Liver (tissue), 9 donors: Measurements from ENCODE around the gene ATXN1. TPM values are rescaled to one million over a fixed set of nuclear protein-coding genes. Genes with fewer than 3 reads are reported as not detected.

ENCODE experiments used
- DNase-seq: peaks from one replicate; pipeline ENCODE4 v3.0.0-alpha.2; 2017; ENCODE audit warnings: low spot score
- H3K27ac ChIP-seq, 2 donors: one replicate each; pipeline ENCODE4 v1.7.0; 2013; ENCODE audit warnings: inconsistent platforms in 2 of 2, low read length in 2 of 2, control low read depth in 1 of 2, low read depth in 1 of 2, mild to moderate bottlenecking in 1 of 2
- H3K27me3 ChIP-seq, 4 donors: one replicate each; pipeline versions ENCODE4 v1.6.1 to v1.7.0; 2013; ENCODE audit warnings: low read length in 3 of 4, inconsistent platforms in 1 of 4, mild to moderate bottlenecking in 1 of 4, moderate library complexity in 1 of 4; ENCODE audit not compliant: control insufficient read depth in 4 of 4, insufficient read depth in 4 of 4
- H3K36me3 ChIP-seq, 4 donors: one replicate each; pipeline versions ENCODE4 v1.6.1 to v1.7.0; 2013; ENCODE audit warnings: low read length in 3 of 4, mild to moderate bottlenecking in 3 of 4, low read depth in 1 of 4, moderate library complexity in 1 of 4; ENCODE audit not compliant: control insufficient read depth in 4 of 4, insufficient read depth in 3 of 4
- H3K4me1 ChIP-seq, 4 donors: one replicate each; pipeline versions ENCODE4 v1.6.1 to v1.7.0; 2013; ENCODE audit warnings: low read length in 3 of 4, mild to moderate bottlenecking in 3 of 4, moderate library complexity in 1 of 4; ENCODE audit not compliant: control insufficient read depth in 4 of 4, insufficient read depth in 4 of 4
- H3K4me3 ChIP-seq, 3 donors: one replicate each; pipeline versions ENCODE4 v1.6.1 to v1.7.0; 2013; ENCODE audit warnings: low read length in 3 of 3, control low read depth in 1 of 3, low read depth in 1 of 3, mild to moderate bottlenecking in 1 of 3
- H3K9ac ChIP-seq, 2 donors: one replicate each; pipeline ENCODE4 v1.7.0; 2013; ENCODE audit warnings: low read length in 2 of 2, mild to moderate bottlenecking in 2 of 2, moderate library complexity in 2 of 2, control low read depth in 1 of 2, low read depth in 1 of 2
- H3K9me3 ChIP-seq, 4 donors: one replicate each; pipeline versions ENCODE4 v1.6.1 to v1.7.0; 2013; ENCODE audit warnings: low read length in 3 of 4; ENCODE audit not compliant: control insufficient read depth in 4 of 4
- FOXA1 ChIP-seq: IDR thresholded peaks from 2 replicates; pipeline ENCODE4 v1.6.1; 2016; ENCODE audit warnings: antibody characterized with exemption
- FOXA2 ChIP-seq: IDR thresholded peaks from 2 replicates; pipeline ENCODE4 v1.6.1; 2016; ENCODE audit warnings: antibody characterized with exemption
- HNF4A ChIP-seq, 2 donors: conservative IDR thresholded peaks; 2 replicates each; pipeline ENCODE4 v1.6.1; 2016; ENCODE audit warnings: antibody characterized with exemption in 2 of 2, mild to moderate bottlenecking in 2 of 2
- JUND ChIP-seq, 2 donors: IDR thresholded peaks; 2 replicates each; pipeline ENCODE4 v1.6.1; 2016; ENCODE audit warnings: antibody characterized with exemption in 2 of 2
- MAX ChIP-seq: IDR thresholded peaks from 2 replicates; pipeline ENCODE4 v1.6.1; 2016; ENCODE audit warnings: antibody characterized with exemption
- RAD21 ChIP-seq, 2 donors: IDR thresholded peaks; 2 replicates each; pipeline ENCODE4 v1.6.1; 2016; ENCODE audit warnings: antibody characterized with exemption in 2 of 2, mild to moderate bottlenecking in 2 of 2
- REST ChIP-seq: IDR thresholded peaks from 2 replicates; pipeline ENCODE4 v1.6.1; 2016; ENCODE audit warnings: antibody characterized with exemption, mild to moderate bottlenecking
- RXRA ChIP-seq, 2 donors: IDR thresholded peaks; 2 replicates each; pipeline ENCODE4 v1.6.1; 2017 to 2018; ENCODE audit warnings: antibody characterized with exemption in 2 of 2, mild to moderate bottlenecking in 1 of 2
- SP1 ChIP-seq: IDR thresholded peaks from 2 replicates; pipeline ENCODE4 v1.6.1; 2018; ENCODE audit warnings: antibody characterized with exemption, mild to moderate bottlenecking
- TAF1 ChIP-seq: conservative IDR thresholded peaks from 2 replicates; pipeline ENCODE4 v1.6.1; 2016; ENCODE audit warnings: antibody characterized with exemption, mild to moderate bottlenecking
- YY1 ChIP-seq: IDR thresholded peaks from 2 replicates; pipeline ENCODE4 v1.6.1; 2016; ENCODE audit warnings: antibody characterized with exemption, mild to moderate bottlenecking
- ZBTB33 ChIP-seq: IDR thresholded peaks from 2 replicates; pipeline ENCODE4 v1.6.1; 2016; ENCODE audit warnings: antibody characterized with exemption
- whole genome bisulfite sequencing: extraction: QIAGEN DNeasy Blood & Tissue Kit; methylation state at CpG from one replicate; pipeline ENCODE4 v1.1.7; 2013; 5-methylcytosine and 5-hydroxymethylcytosine counted together
- polyA plus RNA-seq, 2 donors: library from polyadenylated mRNA; stranded (reverse) in 1 of 2; unstranded in 1 of 2; fragments of 200-250 nt in 1 of 2; fragments of >200 nt in 1 of 2; fragmentation: Nextera tagmentation in 1 of 2; extraction: Ambion mirVana in 1 of 2; gene quantifications; one replicate each; pipeline versions ENCODE4 v1.2.1 to v1.2.3, GENCODE V29; 2013 to 2015
- total RNA-seq, 2 donors: library from RNA; depleted of rRNA; stranded (reverse); fragments of >200 nt; gene quantifications; one replicate each; pipeline ENCODE4 v1.2.3, GENCODE V29; 2014
- donor health status: healthy.
- donor health status: healthy.
- donor health status: healthy.
- donor health status: healthy.
- donor health status: healthy.

Gene ATXN1
- total and polyA plus RNA-seq, 4 donors: 4.3 to 29.7 (median 8.2) TPM

GRCh38 chr6:16729183-16729691 lies 32.0 kb downstream of the ATXN1 start (continued):
- TF ChIP-seq ZBTB33 (no peak), MAX (no peak), YY1 (no peak), SP1 (no peak)

GRCh38 chr6:16728513-16729182 lies 32.6 kb downstream of the ATXN1 start:
- no peak for DNase-seq
- Histone ChIP-seq H3K36me3 (peaks cover 0 to under 1% (median 0%) of the 10 kb centered on the region in 4 donors), H3K9ac (no peak overlapping the region), H3K4me3 (no peak overlapping the region), H3K27ac (peak overlapping the region in 1 of 2 donors; percentile 2), H3K4me1 (peaks cover 3 to 43% (median 10%) of the 10 kb centered on the region in 4 donors), H3K27me3 (no peaks in the 10 kb centered on the region), H3K9me3 (no peaks in the 10 kb centered on the region)
- TF ChIP-seq TAF1 (no peak), FOXA2 (no peak), FOXA1 (no peak), ZBTB33 (no peak), JUND (IDR thresholded peaks at IDR 0.05) (no peak)
- 91% methylated on average over 6 of the region's 6 CpGs for WGBS

- TF ChIP-seq REST (no peak), RAD21 (IDR thresholded peaks at IDR 0.05) (no peak), YY1 (no peak), RXRA (IDR thresholded peaks at IDR 0.05) (no peak), HNF4A (conservative IDR thresholded peaks at IDR 0.05) (no peak)
- Histone ChIP-seq H3K27ac (peak overlapping the region in 1 of 2 donors; percentile 2), H3K9me3 (no peaks in the 10 kb centered on the region), H3K4me3 (no peak overlapping the region), H3K4me1 (peaks cover 3 to 42% (median 10%) of the 10 kb centered on the region in 4 donors), H3K9ac (no peak overlapping the region), H3K27me3 (no peaks in the 10 kb centered on the region), H3K36me3 (no peaks in the 10 kb centered on the region)
- 84% methylated on average over 5 of the region's 5 CpGs for WGBS
- DNase-seq: no peak
These were observed 33.3 kb downstream of the ATXN1 start for GRCh38 chr6:16727996-16728395.
